CD4-positive, alpha-beta T cell treated with Interleukin-17A for 1 hour (primary cell): ENCODE measurements around the gene PTPRF.

Source experiments
- DNase-seq: peaks from one replicate; pipeline ENCODE4 v3.0.0-alpha.2; 2020

Gene PTPRF

DNA sequence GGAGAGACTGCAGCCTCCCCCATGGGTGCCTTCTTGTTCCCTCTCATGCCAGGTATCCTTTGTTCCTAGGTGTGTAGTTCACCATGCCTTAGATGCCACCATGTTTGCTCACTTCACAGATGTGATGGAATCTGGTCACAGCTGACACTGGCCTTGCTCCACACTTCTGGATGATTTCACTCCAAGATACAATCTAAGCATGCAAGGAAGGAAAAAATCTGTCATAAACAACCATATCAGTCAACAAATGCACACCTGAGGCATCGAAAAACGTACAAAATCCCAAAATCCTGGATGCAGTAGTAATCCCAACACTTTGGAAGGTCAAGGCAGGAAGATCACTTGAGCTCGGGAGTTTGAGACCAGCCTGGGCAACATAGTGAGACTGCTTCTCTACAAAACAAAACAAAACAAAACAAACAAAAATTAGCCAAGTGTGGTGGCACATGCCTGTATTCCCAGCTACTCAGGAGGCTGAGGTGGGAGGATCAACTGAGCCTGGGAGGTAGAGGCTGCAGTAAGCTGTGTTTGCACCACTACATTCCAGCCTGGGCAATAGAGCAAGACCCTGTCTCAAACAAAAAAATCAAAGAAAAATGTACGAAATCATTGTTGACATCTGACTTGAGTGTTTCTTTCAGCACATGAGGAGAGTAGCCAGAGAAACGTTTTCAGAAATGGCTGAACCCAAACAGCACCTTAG lies 17.1 kb upstream of the PTPRF start:
- DNase-seq = no peak

DNA sequence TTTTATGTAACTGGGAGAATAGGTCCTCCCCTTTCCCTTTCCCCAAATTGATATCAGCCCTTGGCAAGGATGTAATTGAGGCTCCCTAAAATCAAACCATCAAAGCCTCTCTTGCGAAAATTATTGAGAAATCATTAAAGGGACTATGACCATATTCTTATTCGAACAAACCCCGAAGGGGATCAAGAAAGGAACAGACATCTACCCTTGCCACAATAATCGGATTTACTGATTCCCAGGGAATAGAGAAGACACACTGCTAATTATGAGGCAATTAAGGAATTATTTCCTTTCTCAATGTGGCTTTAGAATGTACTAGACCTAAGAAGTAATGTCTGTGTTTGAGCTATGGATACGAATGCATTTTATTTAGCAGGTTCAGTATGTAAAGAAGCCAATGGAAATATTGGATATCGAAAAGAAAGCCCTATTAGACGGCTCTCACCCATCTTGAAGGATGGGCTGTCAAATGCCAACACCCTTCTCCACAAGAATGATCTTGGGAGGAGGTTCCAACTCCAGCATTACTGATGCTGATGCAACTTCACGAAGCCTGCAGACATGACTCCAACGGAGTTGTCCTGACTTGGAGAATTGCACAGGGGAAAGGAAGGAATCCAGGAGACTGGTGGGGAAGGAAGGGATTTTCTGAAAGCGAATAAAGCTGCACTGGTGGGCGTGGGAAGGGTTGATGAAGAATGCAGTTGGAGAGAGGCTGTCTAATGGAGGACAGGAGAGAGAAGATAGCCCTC lies 11.6 kb upstream of the PTPRF start:
- DNase-seq = no peak

DNA sequence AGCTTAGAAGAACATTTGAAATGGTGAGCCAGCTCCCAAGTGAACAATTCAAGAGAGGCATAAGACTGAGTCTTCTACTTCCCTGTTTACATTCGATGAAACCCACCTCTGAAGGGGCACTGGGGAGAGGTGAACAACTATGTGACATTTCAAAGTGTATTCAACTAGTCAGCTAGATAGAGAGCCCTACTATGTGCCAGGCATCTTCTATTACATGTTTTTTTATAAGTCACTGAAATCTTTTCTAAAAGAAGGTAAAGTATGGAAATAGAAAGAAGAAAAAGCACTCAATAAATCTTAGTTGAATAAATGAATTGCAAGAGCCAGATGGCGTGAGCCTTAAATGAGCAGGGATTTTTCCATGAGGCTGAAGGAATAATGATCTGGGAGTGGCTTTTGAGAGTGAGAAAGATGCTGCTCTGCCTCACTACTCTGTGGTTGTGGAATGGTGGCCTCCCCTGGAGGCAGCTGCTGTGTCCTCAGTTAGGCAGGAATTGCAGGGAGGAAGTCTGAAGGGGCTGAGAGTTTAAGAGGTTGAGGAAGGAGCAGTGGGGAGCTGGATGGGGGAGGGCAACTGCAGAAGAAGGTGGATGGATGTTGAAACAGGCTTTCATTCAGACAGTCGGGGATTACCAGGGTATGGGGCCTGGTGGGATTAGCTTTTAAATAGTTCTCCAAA lies 10.4 kb upstream of the PTPRF start:
- no peak for DNase-seq

DNA sequence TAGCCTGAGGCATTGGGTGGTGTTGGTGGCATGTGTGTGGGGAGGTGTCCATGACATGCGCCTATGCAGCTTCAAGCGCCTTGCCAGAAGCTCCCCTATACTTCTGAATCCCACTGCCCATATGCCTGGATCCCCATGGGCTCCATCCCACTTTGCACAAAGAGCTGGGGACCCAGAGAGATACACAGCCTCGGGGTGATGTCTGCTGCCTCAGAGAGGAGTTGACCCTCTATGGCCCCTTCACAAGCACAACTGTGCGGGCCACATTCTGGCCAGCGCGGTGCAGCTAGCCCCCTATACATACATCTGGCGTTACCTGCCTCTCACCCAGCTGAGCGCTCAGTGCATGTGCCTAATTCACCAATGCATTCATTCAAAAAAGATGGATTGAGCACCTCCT lies 9.6 kb upstream of the PTPRF start:
- no peak for DNase-seq

DNA sequence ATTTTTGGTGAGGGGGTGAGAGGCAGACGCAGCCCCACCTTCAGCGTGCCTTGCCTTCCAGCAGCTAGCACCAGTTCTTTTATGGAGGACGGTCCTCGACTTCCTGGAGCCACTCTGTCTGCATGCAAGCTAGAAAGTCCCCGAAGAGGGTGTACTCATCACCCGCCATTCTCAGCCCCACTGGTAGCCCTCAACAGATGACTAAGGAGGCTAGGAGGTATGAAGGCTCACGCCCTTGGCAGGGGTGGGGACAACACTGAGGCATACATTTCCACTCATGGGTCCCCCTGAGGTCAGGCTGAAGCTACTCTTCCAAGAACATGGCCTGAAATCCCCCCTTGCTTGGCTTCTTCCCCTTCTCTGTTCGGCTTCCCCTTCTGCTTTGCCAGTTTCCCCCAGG lies 8.9 kb upstream of the PTPRF start:
- no peak for DNase-seq

DNA sequence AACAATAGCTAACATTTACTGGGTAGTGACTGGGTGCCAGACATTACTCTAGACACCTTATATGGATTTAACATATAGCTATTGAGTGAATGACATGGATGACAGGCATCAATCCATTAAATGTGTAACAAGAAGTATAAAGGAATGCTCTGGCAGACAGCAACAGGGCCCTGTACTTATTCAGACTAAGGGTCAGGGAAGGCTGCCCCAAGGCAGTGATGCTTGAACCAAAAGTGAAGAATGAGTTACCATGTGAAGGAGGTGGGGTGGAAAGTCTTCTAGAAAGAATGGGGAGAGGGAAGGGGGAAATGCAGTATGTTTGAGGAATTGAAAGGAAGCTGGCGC lies 8.3 kb upstream of the PTPRF start:
- no peak for DNase-seq

DNA sequence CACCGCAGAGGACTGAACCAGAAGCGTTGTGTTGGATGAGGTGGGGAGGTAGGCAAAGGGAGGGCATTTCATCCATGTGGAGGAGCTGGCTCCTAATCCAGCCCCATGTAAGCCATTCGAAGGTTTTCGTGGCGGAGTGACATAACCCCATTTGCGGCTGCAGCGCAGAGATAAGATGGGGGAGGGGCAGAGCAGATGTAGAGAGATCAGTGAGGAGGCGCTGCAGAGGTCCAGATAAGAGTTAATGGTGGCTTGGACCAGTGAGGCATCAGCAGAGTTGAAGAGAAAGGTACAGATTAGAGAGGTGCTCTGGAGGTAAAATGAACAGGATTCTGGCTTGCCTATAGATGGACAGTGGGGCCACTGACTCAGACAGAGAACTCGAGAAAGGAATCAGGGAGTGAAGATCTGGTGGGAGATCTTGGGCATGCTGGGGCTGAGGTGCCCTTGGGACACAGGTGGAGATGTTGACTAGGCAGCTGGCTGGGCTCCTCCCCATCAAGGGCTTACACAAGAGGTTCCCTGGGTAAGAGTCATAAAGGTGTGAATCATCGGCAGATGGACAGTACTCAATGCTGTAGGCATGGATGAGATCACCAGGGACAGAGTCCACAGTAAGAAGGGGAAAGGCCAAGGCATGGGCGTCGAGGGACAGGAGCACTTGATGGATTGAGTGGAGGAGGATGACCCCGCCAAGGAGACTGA lies 7.8 kb upstream of the PTPRF start:
- no peak for DNase-seq

DNA sequence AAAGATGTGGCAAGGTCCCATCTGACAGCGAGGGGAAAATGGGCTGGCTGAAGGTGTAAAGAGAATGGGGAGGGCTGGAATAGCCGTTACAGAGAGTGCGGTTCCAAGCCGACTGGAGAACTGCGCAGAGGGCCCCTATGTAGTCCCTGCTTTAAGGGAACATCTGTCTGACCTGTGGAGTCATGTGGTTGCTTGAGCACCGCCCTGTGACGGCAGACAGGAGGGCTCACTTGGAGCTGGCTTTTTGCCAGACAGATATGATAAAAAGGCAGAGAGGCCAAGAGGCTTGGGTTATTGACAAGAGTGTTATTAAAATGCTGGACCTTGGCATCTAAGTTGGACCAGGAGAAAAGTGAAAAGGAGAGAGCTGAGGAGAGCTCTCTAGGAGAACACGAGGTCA lies 5.9 kb upstream of the PTPRF start:
- DNase-seq = no peak

DNA sequence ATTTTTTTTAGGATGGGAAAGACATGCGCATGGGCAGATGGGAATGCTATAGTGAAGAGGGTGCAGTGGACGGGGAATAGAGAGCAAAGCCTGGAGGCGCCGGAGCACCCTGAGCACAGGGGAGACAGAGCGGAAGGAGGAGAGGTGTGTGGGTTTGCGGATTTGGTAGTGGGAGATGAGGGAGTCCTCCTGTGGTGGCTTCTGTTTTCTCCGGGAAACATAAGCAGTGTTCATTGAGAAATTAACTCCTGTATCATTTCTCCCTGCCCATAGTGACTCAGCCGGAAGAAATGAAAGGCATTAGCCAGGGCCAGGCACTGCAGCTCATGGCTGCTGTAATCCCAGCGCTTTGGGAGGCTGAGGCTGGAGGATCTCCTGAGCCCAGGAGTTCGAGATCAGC lies 4.7 kb upstream of the PTPRF start:
- DNase-seq = no peak

DNA sequence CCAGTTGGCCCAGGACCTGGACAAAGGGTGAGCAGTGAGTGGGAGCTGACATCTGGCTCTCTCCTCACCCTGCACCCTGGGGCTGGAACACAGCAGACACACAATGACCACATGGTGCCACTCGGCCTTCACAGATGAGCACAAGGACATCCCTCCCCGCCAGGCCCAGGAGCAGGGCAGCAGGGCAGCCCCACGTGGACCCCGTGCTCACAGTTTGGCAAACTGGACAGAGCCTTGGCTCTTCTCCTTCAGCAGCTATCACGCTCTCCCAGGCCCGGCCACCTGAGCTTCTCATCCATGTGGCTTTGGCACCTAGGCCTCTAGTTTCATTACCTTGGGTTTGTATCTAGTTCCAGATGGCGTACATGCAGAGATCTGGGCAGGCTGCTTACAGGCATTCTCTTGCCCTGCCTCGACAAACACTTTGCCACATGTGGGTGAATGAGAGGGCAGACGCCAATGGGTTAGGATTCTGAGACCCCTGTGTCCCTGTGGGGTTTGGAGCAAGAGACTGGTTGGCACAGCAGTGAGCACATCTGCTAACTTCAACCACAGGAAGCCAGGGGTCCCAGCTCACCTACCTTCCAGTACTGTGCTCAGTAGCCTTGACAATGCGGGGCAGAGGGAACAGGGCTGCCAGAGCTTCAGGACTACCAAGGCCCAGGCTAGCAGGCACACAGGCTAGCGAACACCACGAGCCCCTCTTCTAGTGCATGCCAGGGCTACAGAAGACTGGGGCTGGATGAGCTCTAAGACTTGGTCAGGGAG lies 3.4 kb upstream of the PTPRF start:
- no peak for DNase-seq

DNA sequence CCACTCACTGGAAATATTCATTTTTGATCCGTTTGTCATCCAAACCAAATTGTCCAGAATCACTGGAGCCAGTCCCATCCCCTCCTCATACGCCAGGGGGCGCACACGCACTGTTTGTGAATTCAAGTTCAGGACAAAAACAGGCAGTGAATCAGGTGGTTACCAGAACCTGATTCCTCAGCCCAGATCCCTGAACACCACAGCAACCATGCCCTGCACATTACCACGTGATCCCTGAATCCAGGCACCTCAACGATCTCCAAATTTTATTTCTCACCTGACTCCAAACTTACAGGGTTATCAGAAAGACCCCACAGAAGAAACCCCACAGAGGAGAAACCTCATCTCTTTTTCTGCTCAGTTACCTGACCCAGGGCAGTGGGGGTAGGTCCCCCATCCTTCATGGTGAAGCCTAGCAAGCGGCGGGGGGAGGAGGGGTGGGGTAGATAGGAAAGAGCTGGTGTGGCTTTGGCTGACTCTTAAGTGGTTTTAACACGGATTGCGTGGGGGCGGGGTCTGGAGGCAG lies 1.4 kb upstream of the PTPRF start:
- peak; percentile 78 for DNase-seq

DNA sequence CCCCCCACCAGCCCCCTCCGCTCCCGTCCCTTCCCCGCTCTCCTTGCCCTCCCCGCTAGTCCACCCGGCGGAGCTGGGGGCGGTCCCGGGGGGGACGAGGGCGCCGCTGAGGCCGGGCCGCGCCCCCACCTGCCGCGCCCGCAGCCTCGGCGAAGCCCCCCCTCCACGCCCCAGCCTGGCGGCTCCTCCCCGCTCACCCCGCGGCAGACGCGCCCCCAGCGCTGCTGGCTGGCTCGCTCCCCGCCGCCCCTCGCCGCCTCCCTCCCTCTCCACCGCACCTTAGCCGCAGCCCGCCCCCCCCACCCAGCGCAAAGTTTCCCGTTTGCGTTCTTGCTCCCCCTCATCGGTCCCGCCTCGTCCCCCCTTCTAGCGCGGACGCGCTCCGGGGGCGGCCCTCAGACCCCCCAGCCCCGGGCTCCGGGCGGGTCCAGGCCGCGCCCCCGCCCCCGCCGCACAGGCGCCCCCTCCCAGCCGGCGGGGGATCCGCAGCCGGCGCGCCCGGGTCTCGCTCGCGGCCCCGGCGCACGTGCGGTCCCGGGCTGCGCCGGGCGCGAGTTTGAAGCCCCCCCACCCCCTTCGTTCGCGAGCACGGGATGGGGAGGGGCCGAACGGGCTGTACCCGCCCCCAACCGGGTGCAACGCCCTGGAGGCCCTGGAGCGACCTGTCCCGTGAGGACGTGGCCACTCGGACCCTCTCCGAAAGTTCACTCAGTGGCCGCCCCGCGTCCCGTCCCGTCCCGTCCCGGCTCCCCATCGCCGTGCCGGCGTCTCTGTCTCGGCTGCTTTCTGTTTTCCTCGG lies 623 bp downstream of the PTPRF start:
- peak; percentile 10 for DNase-seq

DNA sequence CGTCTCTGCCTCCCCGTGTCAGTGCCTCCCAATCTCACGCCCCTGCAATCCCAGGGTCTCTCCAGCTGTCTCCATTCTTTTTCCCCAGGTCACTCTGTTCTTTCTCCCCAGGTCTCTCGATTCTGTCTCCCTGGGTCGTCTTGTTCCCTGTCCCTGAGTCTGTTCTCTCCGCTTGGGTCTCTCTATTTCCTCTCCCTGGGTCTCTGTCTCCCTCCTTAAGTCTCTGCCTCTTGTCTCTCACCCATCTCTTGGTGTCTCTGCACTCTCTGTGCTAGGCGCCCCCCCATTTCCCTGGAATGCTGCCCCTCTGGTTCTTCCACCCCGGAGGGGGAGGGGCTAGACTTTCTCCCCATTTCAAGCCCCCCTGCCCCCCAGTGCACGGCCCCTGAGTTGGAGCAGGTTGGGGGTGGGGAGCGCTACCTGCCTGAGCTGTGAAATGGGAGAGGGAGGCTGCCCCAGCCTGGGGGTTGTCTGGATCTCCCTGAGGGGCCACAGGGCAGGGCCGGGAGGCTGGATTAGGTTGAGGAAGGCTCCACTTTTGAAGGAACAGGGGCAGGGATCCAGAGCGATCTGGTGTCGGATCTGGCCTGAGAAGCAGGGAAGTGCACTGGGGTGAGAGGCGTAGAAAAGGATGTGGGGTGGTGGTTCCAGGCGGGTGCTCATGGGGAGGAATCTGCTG lies 1.4 kb downstream of the PTPRF start:
- DNase-seq = no peak

DNA sequence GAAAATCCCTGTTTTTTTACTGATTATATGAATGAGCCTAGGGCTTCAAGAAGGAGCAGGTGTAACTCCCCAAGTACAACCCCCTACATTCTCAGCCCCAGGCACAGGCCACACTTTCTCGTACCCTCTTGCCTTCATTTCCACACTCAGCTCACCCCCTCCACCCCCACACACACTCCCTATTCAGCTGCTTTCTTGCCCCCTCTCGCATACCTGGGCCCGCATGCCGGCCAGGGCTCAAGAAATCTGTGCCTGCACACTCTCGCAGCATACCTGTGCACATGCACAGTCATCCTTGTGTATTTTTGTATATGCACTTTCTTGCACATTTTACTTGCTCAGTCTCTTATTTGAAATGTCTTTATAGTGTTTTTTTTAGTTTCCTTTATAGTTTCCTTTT lies 2.0 kb downstream of the PTPRF start:
- no peak for DNase-seq

DNA sequence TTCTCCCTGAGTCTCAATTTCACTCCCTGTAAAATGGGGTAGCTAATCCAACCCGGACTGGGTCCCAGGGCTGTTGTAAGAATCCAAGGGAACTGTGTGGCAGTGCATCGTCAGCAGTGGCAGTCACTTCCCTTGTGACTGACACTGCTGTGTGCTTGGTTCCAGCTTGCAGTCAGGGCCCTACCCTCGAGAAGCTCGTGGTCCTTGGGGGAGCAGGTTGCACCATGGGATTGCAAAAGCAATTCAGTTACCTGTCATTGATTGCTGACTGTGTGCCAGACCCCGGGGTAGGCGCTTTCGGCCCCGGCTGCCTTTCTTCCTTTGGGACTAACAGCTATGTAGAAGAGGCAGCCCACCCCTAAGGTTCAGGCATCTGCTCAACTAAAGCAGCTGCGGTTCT lies 2.9 kb downstream of the PTPRF start:
- no peak for DNase-seq

DNA sequence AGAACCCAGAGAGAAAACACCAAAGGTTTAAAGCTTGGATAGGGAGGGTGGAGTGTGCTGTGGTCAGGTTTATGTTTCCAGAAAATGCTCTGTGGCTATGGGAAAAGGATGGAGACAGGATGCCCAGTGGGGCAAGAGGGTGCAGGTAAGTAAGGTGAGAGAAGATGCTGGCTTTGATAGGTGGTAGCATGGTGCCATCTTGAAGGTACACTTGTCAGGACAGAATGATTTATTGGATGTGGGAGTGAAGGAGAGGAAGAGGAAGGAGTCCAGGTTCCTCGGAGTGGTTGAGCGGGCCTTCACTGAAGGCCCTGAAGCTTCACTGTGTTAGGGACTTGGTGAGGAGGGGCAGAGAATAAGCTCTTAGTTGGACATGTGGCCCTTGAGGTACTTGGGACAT lies 3.6 kb downstream of the PTPRF start:
- no peak for DNase-seq

DNA sequence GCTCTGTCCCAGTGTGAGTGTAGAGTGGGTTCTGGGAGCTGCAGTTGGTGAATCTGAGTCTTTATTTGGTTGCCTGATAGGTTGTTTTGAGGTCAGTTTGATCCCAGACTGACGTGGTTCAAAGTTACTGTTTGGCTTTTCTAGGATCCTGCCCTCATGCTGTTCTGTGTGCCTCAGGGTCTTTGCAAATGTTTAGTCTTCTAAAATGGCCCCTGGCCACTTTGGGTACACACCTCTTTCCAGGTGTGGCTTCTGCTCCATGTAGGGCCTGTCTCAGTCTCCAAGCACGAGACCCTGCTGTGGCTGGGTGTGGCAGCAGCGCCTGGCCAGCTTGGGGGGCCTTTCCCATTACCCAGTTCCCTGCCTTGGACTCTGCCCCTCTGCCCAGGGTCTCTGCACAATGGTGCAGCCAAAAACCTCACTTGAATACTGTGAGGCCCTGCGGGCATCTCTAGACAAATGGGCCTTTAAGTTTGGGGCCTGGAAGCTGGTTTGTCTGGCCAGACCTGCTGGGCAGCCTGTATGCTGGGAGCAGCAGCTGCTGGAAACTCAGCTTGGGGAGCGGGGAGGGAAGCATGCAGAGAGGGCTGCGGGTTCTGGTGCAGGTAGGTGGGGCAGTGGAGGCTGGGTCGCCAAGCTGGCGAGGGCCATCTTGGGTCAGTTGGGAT lies 5.6 kb downstream of the PTPRF start:
- DNase-seq = no peak

DNA sequence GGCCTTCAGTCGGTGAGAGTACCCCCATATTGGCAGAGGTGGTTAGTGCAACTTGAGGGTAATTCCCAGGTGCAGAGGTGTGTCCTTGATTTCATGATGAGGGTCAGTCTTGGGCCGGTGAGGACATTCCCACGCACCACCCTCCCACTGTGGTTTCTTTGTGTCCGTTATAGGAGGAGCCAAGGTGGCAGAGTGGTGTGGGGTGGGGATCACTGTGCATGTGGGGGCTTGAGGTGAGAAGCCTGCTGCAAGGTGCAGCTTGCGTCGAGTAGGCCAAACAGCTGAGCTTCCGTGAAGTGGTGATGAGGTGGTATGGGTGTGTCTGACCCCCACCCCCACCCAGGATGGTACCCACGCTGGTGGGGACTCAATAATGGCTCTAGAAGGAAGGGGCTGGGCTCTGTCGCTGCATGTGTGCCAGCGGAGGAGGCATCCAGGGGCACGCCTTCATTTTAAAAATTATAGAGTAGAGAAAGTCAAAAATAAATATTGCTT lies 6.2 kb downstream of the PTPRF start:
- no peak for DNase-seq

DNA sequence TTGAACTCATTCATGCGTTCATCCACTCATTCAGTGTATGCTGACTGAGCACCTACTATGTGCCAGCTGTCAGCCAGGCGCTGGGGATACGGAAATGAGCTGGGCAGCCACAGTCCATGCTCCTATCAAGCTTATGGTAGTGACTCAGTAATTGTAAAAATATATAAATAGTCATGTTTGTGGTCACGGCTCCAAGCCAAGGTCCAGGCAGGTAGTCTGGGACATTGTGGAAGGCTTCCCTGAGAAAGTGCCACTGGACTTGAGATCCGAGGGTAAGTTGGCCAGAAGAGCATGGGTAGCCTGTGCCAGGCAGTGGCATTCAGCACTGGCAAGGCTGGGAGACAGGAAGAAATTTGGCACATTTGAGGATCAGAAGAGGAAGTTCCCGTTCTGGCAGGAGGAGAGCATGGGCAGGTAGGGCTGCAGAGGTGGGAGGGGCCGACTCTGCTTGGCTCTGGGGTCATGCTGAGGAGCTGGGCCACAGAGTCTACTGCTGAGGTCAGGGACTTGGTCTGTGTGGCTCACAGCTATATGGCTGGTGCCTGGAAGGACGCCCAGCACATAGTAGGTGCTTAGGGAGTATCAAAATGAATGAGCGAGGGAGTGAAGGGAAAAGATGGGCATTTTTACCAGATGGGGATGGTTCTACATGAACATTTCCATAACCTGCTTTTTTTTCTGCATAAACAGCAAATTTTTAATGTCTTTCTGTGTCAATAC lies 6.9 kb downstream of the PTPRF start:
- DNase-seq = no peak

DNA sequence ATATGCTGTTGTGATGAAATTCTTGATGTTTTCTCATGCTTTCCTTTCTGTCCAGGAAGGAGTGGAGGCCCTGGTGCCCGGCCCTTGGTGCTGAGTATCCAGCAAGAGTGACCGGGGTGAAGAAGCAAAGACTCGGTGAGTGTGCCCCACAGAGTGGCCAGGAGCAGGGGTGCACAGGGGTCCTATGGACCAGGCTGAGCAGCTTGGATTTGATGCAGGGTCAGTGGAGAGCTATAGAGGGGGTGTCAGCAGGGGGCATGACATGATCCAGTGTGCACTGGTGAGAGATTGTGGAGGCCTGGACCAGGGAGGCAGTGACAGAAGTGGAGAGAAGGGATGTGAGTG lies 7.4 kb downstream of the PTPRF start:
- DNase-seq = no peak
